Measurements from ENCODE around the gene STAT5A. TPM values are rescaled to one million over a fixed set of nuclear protein-coding genes. Genes with fewer than 3 reads are reported as not detected.
"Not testable (repeated sequence)": the region's sequence is repeated elsewhere in the genome, so short reads cannot be mapped to it uniquely, and the experiment has no call there.

STAT5A gene
- total and polyA plus RNA-seq, 5 donors: 8.1 to 30.5 (median 23.3) TPM

DNA sequence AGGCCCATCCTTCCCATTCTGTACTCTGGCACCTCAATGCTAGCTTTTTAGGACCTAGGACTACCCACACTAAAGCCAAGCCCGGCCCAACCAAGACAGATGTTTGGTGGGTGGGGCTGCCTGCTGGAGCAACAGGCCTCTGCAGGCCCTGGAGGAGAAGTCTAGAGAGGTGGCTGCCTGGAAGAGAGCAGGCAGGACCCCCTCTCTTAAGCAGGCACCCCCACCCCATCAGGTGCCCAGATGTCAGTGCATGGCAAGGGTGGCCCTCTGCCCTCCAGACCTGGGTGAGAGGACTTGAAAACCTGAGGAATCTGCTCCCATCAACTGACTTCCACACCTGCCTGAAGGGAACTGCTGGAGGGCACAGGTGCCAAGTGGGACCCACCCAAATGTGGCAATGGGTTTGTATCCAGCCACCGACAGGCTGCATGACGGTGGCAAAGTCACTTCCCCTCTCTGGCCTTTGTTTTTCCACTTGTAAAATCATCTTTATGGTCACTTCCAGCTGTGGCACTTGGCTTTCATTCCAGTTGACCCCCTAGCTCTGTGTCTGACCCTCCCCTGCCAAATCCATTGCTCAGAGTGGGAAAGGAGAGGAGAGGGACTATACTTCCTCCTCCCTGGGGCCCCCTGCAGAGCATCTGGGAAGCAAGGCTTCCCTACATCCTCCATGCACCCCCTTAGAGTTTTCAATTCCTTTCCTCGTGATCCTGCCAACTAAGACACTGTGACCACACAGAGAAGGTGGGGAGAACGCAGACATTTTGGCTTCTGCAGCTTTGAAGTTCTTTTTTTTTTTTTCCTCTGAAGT is 1.7 kb upstream of the STAT5A start:
- peak in 2 of 3 donors; percentile 81 to 83 for DNase-seq
- Histone ChIP-seq H3K27ac (ENCODE audit: low read length) (peak overlapping the region; percentile 32), H3K9me3 (ENCODE audit: control insufficient read depth, low read length) (no peaks in the 10 kb centered on the region), H3K4me1 (ENCODE audit: control insufficient read depth, insufficient read depth, low read length) (peaks cover 2% of the 10 kb centered on the region), H3K27me3 (ENCODE audit: control insufficient read depth, insufficient read depth) (no peaks in the 10 kb centered on the region), H3K4me3 (ENCODE audit: low read length) (no peak overlapping the region)
- 38% methylated on average over 5 of the region's 5 CpGs for WGBS
- intact Hi-C loops (cut with DNase I): no loop called here
- peak in 1 of 2 donors; percentile 27 for ATAC-seq

DNA sequence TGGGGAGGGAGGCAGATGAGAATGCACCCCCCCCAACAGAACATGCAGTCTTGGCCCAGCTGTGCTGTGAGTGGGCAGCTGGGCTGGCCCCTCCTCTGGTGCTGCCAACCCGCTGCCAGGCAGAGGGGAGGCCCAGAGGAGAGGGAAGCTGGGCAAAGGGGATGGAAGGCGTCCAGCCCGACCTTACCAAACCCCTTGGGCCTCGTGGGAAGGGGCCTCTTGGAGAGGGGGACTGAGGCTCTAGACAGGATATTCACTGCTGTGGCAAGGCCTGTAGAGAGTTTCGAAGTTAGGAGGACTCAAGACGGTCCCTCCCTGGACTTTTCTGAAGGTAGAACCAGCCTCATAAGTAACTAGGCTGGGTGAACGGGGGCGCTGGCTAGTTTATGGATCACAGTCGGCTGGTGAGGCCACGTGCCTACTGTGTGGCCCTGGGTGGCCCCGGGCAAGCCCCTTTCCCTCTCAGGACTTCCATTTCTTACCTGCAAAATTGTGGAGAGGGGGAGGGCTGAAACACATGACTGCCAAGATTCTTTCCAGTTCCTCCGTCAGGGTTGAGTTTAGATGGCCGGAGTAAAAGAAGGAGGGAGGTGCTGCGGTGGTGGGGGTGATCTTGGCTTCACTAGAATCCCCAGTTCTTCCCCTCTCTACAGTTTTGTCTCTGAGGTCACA is 857 bp upstream of the STAT5A start:
- intact Hi-C loops (cut with DNase I): no loop called here

GRCh38 chr17:42288803-42289610 is 709 bp downstream of the STAT5A start:
- DNase-seq: peak in 2 of 3 donors; percentile 79 to 80
- H3K27me3 ChIP-seq (ENCODE audit: control insufficient read depth, insufficient read depth): no peaks in the 10 kb centered on the region
- peak overlapping the region; percentile 70 for H3K4me3 ChIP-seq (ENCODE audit: low read length)
- intact Hi-C loops (cut with DNase I): no loop called here
- WGBS: 46% methylated on average over 44 of the region's 44 CpGs
- peaks cover 2% of the 10 kb centered on the region for H3K4me1 ChIP-seq (ENCODE audit: control insufficient read depth, insufficient read depth, low read length)
- peak overlapping the region; percentile 64 for H3K27ac ChIP-seq (ENCODE audit: low read length)
- ATAC-seq: peak; percentile 7 to 28
- no peaks in the 10 kb centered on the region for H3K9me3 ChIP-seq (ENCODE audit: control insufficient read depth, low read length)

More for the DNA sequence above, 857 bp upstream of the STAT5A start:
- DNase-seq (peak; percentile 68 to 87 (median 79)), ATAC-seq (peak; percentile 50 to 54)
- Histone ChIP-seq H3K9me3 (ENCODE audit: control insufficient read depth, low read length) (no peaks in the 10 kb centered on the region), H3K4me1 (ENCODE audit: control insufficient read depth, insufficient read depth, low read length) (peaks cover 2% of the 10 kb centered on the region), H3K27me3 (ENCODE audit: control insufficient read depth, insufficient read depth) (no peaks in the 10 kb centered on the region), H3K27ac (ENCODE audit: low read length) (peak overlapping the region; percentile 64), H3K4me3 (ENCODE audit: low read length) (peak overlapping the region; percentile 70)
- 17% methylated on average over 14 of the region's 14 CpGs for WGBS

- Histone ChIP-seq H3K9me3 (ENCODE audit: control insufficient read depth, low read length) (no peaks in the 10 kb centered on the region), H3K4me3 (ENCODE audit: low read length) (no peak overlapping the region), H3K4me1 (ENCODE audit: control insufficient read depth, insufficient read depth, low read length) (peaks cover 2% of the 10 kb centered on the region), H3K27ac (ENCODE audit: low read length) (no peak overlapping the region), H3K27me3 (ENCODE audit: control insufficient read depth, insufficient read depth) (no peaks in the 10 kb centered on the region)
- WGBS: 77% methylated on average over 9 of the region's 9 CpGs
- no peak for ATAC-seq
- intact Hi-C loops (cut with DNase I): no loop called here
- DNase-seq: peak in 1 of 3 donors; percentile 55
Measured at GRCh38 chr17:42289611-42290181, 1.4 kb downstream of the STAT5A start.

GRCh38 chr17:42290577-42290976 is 2.3 kb downstream of the STAT5A start:
- 80% methylated on average over 5 of the region's 5 CpGs for WGBS
- Histone ChIP-seq H3K4me1 (ENCODE audit: control insufficient read depth, insufficient read depth, low read length) (peaks cover 2% of the 10 kb centered on the region), H3K27ac (ENCODE audit: low read length) (no peak overlapping the region), H3K4me3 (ENCODE audit: low read length) (no peak overlapping the region), H3K9me3 (ENCODE audit: control insufficient read depth, low read length) (no peaks in the 10 kb centered on the region), H3K27me3 (ENCODE audit: control insufficient read depth, insufficient read depth) (no peaks in the 10 kb centered on the region)
- no peak for ATAC-seq
- intact Hi-C loops (cut with DNase I): no loop called here
- peak in 1 of 3 donors; percentile 0 for DNase-seq

- intact Hi-C loops (cut with DNase I): no loop called here
- ATAC-seq (no peak), DNase-seq (peak in 2 of 3 donors; percentile 3 to 26)
- H3K4me3 ChIP-seq (ENCODE audit: low read length): no peak overlapping the region
- no peak overlapping the region for H3K27ac ChIP-seq (ENCODE audit: low read length)
- WGBS: 82% methylated on average over 11 of the region's 11 CpGs
- no peaks in the 10 kb centered on the region for H3K27me3 ChIP-seq (ENCODE audit: control insufficient read depth, insufficient read depth)
- H3K9me3 ChIP-seq (ENCODE audit: control insufficient read depth, low read length): no peaks in the 10 kb centered on the region
- peaks cover 2% of the 10 kb centered on the region for H3K4me1 ChIP-seq (ENCODE audit: control insufficient read depth, insufficient read depth, low read length)
Measured at GRCh38 chr17:42291129-42291528, 2.8 kb downstream of the STAT5A start.

- no peak for ATAC-seq
- intact Hi-C loops (cut with DNase I): no loop called here
- no peaks in the 10 kb centered on the region for H3K27me3 ChIP-seq (ENCODE audit: control insufficient read depth, insufficient read depth)
- no peak for DNase-seq
- WGBS: 82% methylated on average over 12 of the region's 12 CpGs
- H3K4me1 ChIP-seq (ENCODE audit: control insufficient read depth, insufficient read depth, low read length): no peaks in the 10 kb centered on the region
- no peak overlapping the region for H3K4me3 ChIP-seq (ENCODE audit: low read length)
- no peaks in the 10 kb centered on the region for H3K9me3 ChIP-seq (ENCODE audit: control insufficient read depth, low read length)
- peak overlapping the region; percentile 3 for H3K27ac ChIP-seq (ENCODE audit: low read length)
Measured at GRCh38 chr17:42294469-42295398, 6.4 kb downstream of the STAT5A start.

- Histone ChIP-seq H3K4me3 (ENCODE audit: low read length) (no peak overlapping the region), H3K4me1 (ENCODE audit: control insufficient read depth, insufficient read depth, low read length) (no peaks in the 10 kb centered on the region), H3K9me3 (ENCODE audit: control insufficient read depth, low read length) (no peaks in the 10 kb centered on the region), H3K27ac (ENCODE audit: low read length) (no peak overlapping the region), H3K27me3 (ENCODE audit: control insufficient read depth, insufficient read depth) (no peaks in the 10 kb centered on the region)
- DNase-seq (no peak), ATAC-seq (no peak)
- WGBS: 97% methylated on average over 3 of the region's 3 CpGs
- intact Hi-C loops (cut with DNase I): no loop called here
Measured at GRCh38 chr17:42296012-42296411, 7.7 kb downstream of the STAT5A start.

GRCh38 chr17:42297775-42298174 is 9.5 kb downstream of the STAT5A start:
- H3K4me3 ChIP-seq (ENCODE audit: low read length); H3K9me3 ChIP-seq (ENCODE audit: control insufficient read depth, low read length); ATAC-seq; H3K27me3 ChIP-seq (ENCODE audit: control insufficient read depth, insufficient read depth); H3K27ac ChIP-seq (ENCODE audit: low read length); H3K4me1 ChIP-seq (ENCODE audit: control insufficient read depth, insufficient read depth, low read length); intact Hi-C loops (cut with DNase I); DNase-seq: not testable (repeated sequence)
- 95% methylated on average over 9 of the region's 10 CpGs for WGBS

- H3K4me1 ChIP-seq (ENCODE audit: control insufficient read depth, insufficient read depth, low read length); intact Hi-C loops (cut with DNase I); H3K4me3 ChIP-seq (ENCODE audit: low read length); ATAC-seq; H3K9me3 ChIP-seq (ENCODE audit: control insufficient read depth, low read length); DNase-seq; H3K27me3 ChIP-seq (ENCODE audit: control insufficient read depth, insufficient read depth); H3K27ac ChIP-seq (ENCODE audit: low read length): not testable (repeated sequence)
- WGBS: 95% methylated on average over 10 of the region's 10 CpGs
Measured at GRCh38 chr17:42299361-42299760, 11.1 kb downstream of the STAT5A start.

Measured in right cardiac atrium (tissue), 5 donors.